ENCODE data around the gene ATP6V0E2. TPM values are rescaled to one million over a fixed set of nuclear protein-coding genes. Genes with fewer than 3 reads are reported as not detected.
"Not testable (repeated sequence)": the region's sequence is repeated elsewhere in the genome, so short reads cannot be mapped to it uniquely, and the experiment has no call there.

The ATP6V0E2 gene
- total and polyA plus RNA-seq, 4 donors = 12.2 to 24.3 (median 18.0) TPM

DNA sequence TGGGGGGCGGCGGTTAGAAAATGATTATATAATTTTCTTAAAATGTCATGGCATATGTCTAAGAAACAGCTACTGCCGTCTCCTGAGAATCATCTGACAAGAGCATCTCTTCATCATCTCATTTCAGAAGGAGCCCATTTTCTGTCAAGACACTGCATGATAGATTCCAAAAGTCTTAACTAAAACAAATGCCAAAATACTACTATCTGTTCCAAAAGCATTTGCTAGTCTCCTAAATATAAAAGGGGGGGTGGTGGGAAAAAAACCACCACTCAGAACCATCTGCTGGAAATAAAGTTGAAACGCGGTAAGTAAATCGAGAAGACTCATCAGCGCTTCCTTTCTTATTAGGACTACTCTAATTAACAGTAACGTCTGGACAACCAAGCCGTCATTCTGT lies 36.5 kb downstream of the ATP6V0E2 start:
- intact Hi-C loops (cut with DNase I); H3K27me3 ChIP-seq (ENCODE audit: control insufficient read depth in 1 of 2, insufficient read depth in 2 of 2, low read length in 1 of 2); H3K4me3 ChIP-seq (ENCODE audit: low read length in 2 of 2); DNase-seq; H3K36me3 ChIP-seq (ENCODE audit: control insufficient read depth in 1 of 2, insufficient read depth in 2 of 2, low read length in 1 of 2); ATAC-seq (ENCODE audit: low FRiP score); H3K9me3 ChIP-seq (ENCODE audit: control insufficient read depth, low read length); H3K27ac ChIP-seq (ENCODE audit: low read depth in 1 of 2, low read length in 2 of 2); H3K4me1 ChIP-seq (ENCODE audit: control insufficient read depth in 1 of 2, insufficient read depth in 2 of 2, low read length in 2 of 2): not testable (repeated sequence)
- 75 to 76% methylated on average over 7 of the region's 9 CpGs for WGBS, 2 donors

GRCh38 chr7:149912126-149912525 lies 38.4 kb downstream of the ATP6V0E2 start:
- H3K27me3 ChIP-seq (ENCODE audit: control insufficient read depth in 1 of 2, insufficient read depth in 2 of 2, low read length in 1 of 2); H3K9me3 ChIP-seq (ENCODE audit: control insufficient read depth, low read length); intact Hi-C loops (cut with DNase I); H3K27ac ChIP-seq (ENCODE audit: low read depth in 1 of 2, low read length in 2 of 2); H3K4me3 ChIP-seq (ENCODE audit: low read length in 2 of 2); DNase-seq; ATAC-seq (ENCODE audit: low FRiP score); H3K4me1 ChIP-seq (ENCODE audit: control insufficient read depth in 1 of 2, insufficient read depth in 2 of 2, low read length in 2 of 2); H3K36me3 ChIP-seq (ENCODE audit: control insufficient read depth in 1 of 2, insufficient read depth in 2 of 2, low read length in 1 of 2): not testable (repeated sequence)
- WGBS, 2 donors = 16 to 28% methylated on average over 1 to 2 of the region's 4 CpGs

- H3K4me1 ChIP-seq (ENCODE audit: control insufficient read depth in 1 of 2, insufficient read depth in 2 of 2, low read length in 2 of 2); H3K36me3 ChIP-seq (ENCODE audit: control insufficient read depth in 1 of 2, insufficient read depth in 2 of 2, low read length in 1 of 2); DNase-seq; H3K27me3 ChIP-seq (ENCODE audit: control insufficient read depth in 1 of 2, insufficient read depth in 2 of 2, low read length in 1 of 2); ATAC-seq (ENCODE audit: low FRiP score); H3K27ac ChIP-seq (ENCODE audit: low read depth in 1 of 2, low read length in 2 of 2); H3K4me3 ChIP-seq (ENCODE audit: low read length in 2 of 2); intact Hi-C loops (cut with DNase I); H3K9me3 ChIP-seq (ENCODE audit: control insufficient read depth, low read length): not testable (repeated sequence)
- 21 to 22% methylated on average over 7 of the region's 7 CpGs for WGBS, 2 donors
These were observed 52.6 kb downstream of the ATP6V0E2 start for GRCh38 chr7:149926414-149926813.

Other genes starting within 250 kb of the ATP6V0E2 start
- 10 to 100 TPM; 13.3 to 18.5 TPM for gene ZNF467, start 100.4 kb upstream of the ATP6V0E2 start, total RNA-seq
- 1 to 10 TPM; 2.1 to 5.7 TPM for gene ZNF467, start 100.4 kb upstream of the ATP6V0E2 start, polyA plus RNA-seq
- gene ZNF862, start 35.6 kb upstream of the ATP6V0E2 start, total RNA-seq = 10 to 100 TPM; 15.8 to 30.1 TPM
- gene ZNF862, start 35.6 kb upstream of the ATP6V0E2 start, polyA plus RNA-seq = 1 to 10 TPM; 2.9 to 8.0 TPM